ENCODE results near the gene AMIGO2. TPM values are rescaled to one million over a fixed set of nuclear protein-coding genes. Genes with fewer than 3 reads are reported as not detected.
"Not testable (repeated sequence)": the region's sequence is repeated elsewhere in the genome, so short reads cannot be mapped to it uniquely, and the experiment has no call there.

Gene AMIGO2
- total RNA-seq, 4 donors from 2014 or later: 1.6 to 7.4 (median 3.1) TPM

- no peaks in the 10 kb centered on the region for H3K27me3 ChIP-seq
- no peaks in the 10 kb centered on the region for H3K9me3 ChIP-seq
- no peaks in the 10 kb centered on the region for H3K4me1 ChIP-seq
- H3K27ac ChIP-seq: no peak overlapping the region
- no peaks in the 10 kb centered on the region for H3K36me3 ChIP-seq
- no peak for DNase-seq
- H3K4me3 ChIP-seq: no peak overlapping the region
- no peak for TF ChIP-seq POLR2A (IDR thresholded peaks at IDR 0.05)
- TF ChIP-seq CTCF (IDR thresholded peaks at IDR 0.05): no peak
Measured at GRCh38 chr12:47120736-47121135, 41.0 kb upstream of the AMIGO2 start.

GRCh38 chr12:47117305-47117704, 37.5 kb upstream of the AMIGO2 start:
- not testable (repeated sequence) for H3K36me3 ChIP-seq, H3K4me3 ChIP-seq, DNase-seq, H3K4me1 ChIP-seq, H3K9me3 ChIP-seq, H3K27me3 ChIP-seq, H3K27ac ChIP-seq

- TF ChIP-seq POLR2A (IDR thresholded peaks at IDR 0.05): no peak
- TF ChIP-seq CTCF (IDR thresholded peaks at IDR 0.05): no peak
- no peak overlapping the region for H3K4me3 ChIP-seq
- no peak overlapping the region for H3K27ac ChIP-seq
- no peaks in the 10 kb centered on the region for H3K4me1 ChIP-seq
- no peaks in the 10 kb centered on the region for H3K9me3 ChIP-seq
- no peaks in the 10 kb centered on the region for H3K27me3 ChIP-seq
- no peaks in the 10 kb centered on the region for H3K36me3 ChIP-seq
- DNase-seq: no peak
Measured at GRCh38 chr12:47114481-47114892, 34.7 kb upstream of the AMIGO2 start.

- no peak for DNase-seq
- no peak overlapping the region for H3K27ac ChIP-seq
- H3K27me3 ChIP-seq: no peaks in the 10 kb centered on the region
- TF ChIP-seq POLR2A (IDR thresholded peaks at IDR 0.05) (no peak), CTCF (IDR thresholded peaks at IDR 0.05) (no peak)
- H3K4me1 ChIP-seq: no peaks in the 10 kb centered on the region
- H3K9me3 ChIP-seq: no peaks in the 10 kb centered on the region
- H3K4me3 ChIP-seq: no peak overlapping the region
- H3K36me3 ChIP-seq: no peaks in the 10 kb centered on the region
Measured at GRCh38 chr12:47112679-47113078, 32.9 kb upstream of the AMIGO2 start.

GRCh38 chr12:47111854-47112253, 32.1 kb upstream of the AMIGO2 start:
- no peak for DNase-seq

GRCh38 chr12:47111392-47111778, 31.6 kb upstream of the AMIGO2 start:
- Histone ChIP-seq H3K27ac (no peak overlapping the region), H3K4me1 (no peaks in the 10 kb centered on the region), H3K36me3 (no peaks in the 10 kb centered on the region), H3K4me3 (no peak overlapping the region), H3K27me3 (no peaks in the 10 kb centered on the region), H3K9me3 (no peaks in the 10 kb centered on the region)
- TF ChIP-seq POLR2A (IDR thresholded peaks at IDR 0.05): no peak
- no peak for TF ChIP-seq CTCF (IDR thresholded peaks at IDR 0.05)
- DNase-seq: no peak

More at GRCh38 chr12:47111854-47112253, 32.1 kb upstream of the AMIGO2 start:
- Histone ChIP-seq H3K4me3 (no peak overlapping the region), H3K4me1 (no peaks in the 10 kb centered on the region), H3K27ac (no peak overlapping the region), H3K9me3 (no peaks in the 10 kb centered on the region), H3K36me3 (no peaks in the 10 kb centered on the region), H3K27me3 (no peaks in the 10 kb centered on the region)
- TF ChIP-seq POLR2A (IDR thresholded peaks at IDR 0.05) (no peak), CTCF (IDR thresholded peaks at IDR 0.05) (no peak)

Data from Peyer's patch (tissue), 4 donors.